ENCODE measurements around the gene SAPCD1.
"Not testable (repeated sequence)": the region's sequence is repeated elsewhere in the genome, so short reads cannot be mapped to it uniquely, and the experiment has no call there.

The SAPCD1 gene

DNA sequence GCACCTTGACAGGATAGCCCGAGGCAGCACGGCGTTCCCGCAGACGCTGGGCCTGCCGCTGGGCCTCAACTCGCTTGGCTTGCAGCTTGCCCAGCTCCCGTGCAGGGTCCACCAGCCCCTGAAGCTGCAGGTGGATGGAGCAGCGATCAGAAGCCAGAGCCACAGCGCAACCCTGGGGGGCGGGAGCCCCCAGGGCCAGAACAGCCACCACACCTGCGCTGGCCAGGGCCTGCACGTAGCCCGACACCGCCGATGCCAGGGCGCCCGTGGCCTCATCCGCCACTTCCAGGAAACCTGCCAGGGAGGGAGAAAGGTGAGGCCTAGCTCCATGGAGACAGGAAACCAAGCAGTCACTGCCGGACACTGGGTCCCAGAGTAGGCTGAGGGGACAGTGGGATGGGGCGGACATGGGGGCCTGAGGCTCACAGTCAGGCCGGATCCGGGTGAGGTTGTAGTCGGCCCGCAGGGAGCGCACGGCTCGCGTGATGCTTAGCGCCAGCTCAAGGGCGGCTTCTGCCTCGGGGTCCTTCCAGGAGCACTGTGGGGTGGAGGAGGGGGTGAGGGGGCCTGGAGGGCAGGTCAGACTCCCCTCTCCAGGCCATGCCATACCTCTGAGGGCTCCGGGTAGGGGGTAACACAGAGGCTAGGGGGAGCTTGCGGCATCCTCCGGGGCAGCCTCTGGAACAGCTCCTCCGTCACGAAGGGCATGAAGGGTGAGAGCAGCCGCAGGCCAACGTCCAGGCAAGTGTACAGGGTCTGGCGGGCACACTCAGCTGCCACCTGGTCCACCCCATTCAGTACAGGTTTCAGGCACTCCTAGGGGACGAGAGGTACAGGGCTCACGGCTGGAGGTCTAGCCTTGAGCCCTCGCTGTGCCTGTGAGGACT lies 16.8 kb downstream of the SAPCD1 start:
- DNase-seq: no peak

DNA sequence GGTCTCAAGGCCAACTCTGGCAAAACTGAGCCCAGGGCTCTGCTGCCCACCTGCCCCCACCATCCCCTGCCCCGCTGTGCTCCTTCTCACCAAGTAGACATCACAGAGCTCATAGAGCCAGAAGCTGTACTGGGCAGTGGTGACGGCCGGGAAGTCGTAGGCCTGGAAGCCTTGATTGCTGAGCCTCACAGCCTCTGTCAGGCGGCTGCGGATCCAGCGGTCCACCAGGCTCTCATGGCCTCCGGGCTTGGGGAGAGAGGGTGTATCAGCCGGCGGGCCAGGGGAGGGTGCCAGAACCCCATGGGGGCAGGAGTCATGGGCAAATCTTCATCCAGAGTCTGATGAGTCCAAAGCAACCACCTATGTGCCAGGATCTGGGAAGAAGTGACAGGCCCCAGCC lies 17.5 kb downstream of the SAPCD1 start:
- DNase-seq: no peak

DNA sequence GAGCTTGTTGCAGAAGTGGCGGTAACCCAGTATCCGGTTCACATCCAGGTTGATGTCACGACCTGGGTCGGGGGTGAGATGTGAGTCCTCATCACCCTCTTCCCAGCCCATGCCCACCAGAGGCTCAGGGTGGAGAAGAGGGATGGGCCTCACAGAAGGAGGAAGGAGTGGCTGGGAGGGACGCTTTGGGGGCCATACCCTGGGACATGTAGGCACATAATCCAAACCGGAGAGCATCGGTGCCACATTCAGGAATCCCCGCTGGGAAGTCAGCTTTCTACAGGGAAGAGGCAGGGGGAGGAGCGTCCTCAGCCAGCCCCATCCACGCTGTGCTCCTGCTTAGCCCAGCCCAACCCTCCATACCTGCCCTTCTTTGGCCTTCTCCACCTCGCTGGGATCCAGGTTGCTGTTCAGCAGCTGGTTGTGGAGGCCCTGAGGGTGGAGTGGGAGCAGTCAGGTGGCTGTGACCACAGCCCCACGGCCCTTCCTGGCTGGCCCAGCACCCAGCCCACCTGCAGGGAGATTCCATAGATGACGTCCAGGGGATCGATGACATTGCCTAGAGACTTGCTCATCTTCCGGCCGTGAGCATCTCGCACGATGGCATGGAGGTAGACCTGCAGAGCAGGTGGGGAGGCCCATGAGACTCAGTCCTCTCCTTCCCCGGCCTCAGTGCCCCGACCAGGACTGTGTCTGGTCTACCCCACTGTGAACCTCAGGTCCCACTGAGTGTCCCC lies 18.2 kb downstream of the SAPCD1 start:
- DNase-seq: no peak

DNA sequence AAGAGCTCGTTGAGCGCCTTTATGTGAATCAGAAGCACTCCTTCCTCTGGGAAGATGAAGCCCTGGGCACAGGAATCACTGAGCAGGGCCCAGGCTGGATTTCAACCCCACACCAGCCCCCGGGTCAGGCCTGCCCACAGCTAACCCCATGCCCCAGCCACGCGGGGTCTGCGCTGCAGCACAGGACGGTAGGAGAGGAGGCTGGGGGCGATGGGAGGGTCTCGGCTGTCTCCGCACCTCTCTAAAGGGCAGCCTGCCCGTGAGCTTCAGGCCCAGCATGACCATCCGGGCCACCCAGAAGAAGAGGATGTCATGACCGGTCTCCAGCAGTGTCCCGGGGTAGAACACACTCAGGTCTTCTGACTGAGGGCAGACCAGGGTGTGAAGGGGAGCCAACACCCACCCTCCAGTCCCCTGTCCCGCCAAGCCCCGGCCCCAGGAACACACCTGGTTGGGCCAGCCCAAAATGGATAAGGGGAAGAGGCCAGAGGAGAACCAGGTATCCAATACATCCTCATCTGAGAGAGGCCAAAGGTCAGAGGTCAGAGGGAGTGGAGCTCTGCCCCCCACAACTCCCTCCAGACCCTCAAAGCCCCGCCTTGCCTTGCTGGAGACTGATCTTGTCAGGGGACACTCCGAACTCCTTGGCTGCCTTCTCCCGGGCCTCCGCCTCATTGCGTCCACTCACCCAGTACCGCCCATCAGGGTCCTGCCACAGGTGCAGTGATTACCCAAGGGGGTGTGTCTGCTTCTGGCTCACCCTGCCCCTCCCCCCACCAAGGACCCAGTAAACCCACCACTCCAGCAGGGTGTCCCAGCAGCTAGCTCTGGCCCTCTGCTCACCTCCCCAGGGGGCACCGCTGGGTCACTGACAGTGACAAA lies 19.0 kb downstream of the SAPCD1 start:
- DNase-seq: no peak

DNA sequence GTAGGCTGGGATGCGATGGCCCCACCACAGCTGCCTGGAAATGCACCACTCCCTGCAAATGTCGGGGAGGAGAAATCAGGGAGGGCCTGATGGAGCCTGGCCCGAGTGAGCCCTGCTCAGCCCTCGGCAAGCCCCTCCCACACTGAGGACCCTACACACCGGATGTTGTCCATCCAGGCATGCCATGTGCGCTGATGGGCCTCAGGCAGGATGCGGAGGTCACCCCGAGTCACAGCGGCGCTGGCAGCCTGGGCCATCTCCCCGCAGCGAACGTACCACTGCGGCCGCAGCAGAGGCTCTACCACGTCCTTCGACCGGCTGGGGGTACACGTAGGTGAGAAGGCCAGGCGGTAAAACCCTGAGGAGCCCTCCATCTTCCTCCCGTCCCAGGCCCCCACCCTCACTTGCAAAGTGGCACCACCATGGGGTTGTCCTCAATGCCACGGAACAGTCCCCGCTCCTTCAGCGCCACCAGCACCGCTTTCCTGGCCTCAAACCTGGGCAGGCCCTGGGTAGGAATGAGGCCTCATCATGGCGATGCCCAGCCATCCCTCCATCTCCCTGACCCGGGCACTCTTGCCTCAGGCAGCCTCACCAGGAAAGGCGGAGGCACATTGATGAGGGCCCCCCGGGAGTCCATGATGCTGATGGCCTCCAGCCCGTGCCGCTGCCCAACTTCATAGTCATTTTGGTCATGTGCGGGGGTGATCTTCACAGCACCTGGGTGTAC lies 19.8 kb downstream of the SAPCD1 start:
- DNase-seq: no peak

DNA sequence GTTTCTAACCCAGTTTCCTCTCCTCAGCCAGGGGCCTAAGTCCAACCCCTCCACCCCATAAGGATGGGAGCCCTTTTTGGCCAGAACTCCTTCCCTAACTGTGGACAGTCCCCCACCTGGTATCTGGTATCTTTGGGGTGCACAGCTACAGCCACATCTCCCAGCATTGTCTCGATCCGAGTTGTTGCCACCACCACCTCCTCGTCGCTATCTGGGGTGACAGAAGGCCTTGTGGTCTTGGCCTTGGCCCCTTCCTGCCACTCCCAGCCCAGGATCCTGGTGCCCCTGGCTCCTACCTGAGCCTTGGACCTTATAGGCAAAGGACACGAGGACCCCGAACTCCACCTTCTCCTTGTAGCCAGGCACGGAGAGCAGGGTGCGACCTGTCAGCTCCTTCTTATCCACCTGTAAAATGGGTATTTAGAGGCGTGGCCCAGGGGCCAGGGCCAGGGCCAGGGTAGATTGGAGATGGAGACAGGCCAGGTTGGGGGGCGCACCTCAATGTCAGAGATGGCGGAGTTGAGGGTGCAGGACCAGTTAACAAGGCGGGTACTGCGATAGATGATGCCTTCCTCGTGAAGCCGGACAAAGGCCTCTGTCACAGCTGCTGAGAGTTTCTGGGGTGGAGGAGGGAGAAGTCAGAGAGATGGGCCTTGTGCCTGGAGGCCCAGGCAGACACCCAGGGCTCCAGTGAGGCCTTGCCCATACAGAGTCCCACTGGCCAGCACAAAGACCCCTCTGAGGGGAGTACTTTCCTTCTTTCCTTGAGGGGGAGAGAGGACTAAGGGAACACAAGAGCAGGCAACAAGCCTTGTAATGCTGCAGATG lies 21.9 kb downstream of the SAPCD1 start:
- DNase-seq: no peak

DNA sequence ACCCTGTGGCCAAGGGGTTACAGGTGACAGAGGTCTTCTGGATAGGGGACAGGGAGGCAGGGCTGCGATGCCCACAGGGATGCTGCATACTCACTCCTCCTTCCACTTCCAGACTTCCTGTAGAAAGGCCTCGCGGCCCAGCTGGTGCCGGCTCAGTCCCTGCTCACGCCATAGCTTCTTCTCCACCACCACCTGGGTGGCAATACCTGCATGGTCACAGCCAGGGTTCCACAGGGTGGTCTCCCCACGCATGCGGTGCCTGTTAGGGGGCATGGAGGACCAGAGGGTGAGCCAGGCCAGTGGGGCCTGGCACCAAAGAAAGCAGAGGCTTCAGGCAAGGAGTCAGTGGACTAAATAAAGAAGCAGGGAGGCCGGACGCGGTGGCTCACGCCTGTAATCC lies 23.0 kb downstream of the SAPCD1 start:
- no peak for DNase-seq

DNA sequence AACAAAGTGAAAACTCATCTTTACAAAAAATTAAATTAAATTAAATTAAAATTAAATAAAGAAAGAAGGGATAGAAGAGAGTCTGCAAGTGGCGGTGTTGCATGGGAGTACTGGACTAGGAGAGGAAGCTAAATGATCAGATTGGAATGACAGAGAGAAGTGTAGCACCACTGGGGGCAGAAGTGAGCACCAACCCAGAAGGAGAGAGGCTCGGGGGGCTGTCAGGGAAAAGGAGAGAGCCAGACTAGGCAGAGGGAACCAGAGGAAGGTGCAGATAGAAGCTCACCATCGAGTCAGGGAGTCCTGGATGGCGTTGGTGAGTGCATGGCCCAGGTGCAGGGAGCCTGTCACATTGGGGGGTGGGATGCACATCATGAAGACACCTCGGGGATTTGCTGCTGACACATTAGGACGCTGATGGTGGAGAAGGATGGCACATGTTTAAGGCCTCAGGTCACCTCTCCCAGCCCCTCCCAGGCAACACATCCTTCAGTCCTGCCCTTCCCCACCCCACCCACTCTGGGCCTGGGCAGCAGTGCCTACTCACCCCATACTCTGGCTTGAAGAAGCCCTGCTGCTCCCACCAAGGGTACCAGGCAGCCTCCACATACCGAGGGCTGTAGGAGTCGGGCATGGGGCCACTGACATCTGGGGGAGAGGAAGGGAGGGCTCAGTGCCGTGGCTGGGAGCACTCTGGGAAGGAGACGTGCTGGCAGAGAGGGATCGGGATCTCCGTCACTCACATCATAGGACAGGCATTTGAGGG lies 29.1 kb downstream of the SAPCD1 start:
- DNase-seq: peak; percentile 27 to 61

DNA sequence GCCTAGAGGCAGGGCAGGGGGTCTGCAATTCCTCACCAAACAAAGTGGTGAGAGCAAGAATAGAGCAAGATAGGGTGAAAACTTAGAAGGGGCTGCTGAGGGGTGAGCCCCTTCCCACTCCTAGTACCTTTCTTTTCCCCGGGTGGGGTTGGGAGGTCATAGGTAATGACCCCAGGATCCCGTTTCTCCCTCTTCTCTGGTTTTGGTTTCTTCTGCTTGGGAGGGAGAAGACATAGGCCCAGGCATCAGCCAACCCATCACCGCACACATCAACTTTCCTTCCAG lies 29.6 kb downstream of the SAPCD1 start:
- DNase-seq: no peak

DNA sequence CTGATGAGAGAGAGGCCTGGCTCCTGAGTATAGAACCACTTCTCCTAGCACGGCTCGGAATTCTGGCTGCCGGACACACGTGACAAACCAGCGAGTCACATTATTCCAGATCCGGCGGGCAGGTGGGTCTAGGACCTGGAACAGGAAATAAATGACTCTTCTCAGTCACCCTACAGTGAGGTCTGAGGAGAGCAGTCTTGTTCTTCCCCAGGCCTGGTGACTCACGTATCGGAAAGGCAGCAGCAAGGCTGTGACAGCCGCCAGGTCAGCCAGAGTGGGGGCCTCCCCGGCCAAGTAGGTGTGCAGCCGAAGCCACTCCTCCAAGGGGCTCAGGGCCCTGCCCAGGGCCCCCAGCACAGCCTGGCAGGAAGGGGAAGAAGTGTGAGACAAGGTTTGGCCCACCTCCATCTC lies 30.3 kb downstream of the SAPCD1 start:
- no peak for DNase-seq

DNA sequence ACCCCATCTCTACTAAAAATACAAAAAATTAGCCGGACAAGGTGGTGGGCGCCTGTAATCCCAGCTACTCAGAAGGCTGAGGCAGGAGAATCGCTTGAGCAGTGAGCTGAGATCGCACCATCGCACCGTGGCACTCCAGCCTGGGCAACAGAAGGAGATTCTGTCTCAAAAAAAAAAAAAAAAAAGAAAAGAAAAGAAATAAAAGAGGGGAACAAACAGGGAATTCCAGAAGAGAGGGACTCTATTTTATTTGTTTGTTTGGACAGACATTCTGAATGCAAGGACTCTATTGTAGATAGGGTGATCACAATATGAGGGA lies 31.4 kb downstream of the SAPCD1 start:
- not testable (repeated sequence) for DNase-seq

DNA sequence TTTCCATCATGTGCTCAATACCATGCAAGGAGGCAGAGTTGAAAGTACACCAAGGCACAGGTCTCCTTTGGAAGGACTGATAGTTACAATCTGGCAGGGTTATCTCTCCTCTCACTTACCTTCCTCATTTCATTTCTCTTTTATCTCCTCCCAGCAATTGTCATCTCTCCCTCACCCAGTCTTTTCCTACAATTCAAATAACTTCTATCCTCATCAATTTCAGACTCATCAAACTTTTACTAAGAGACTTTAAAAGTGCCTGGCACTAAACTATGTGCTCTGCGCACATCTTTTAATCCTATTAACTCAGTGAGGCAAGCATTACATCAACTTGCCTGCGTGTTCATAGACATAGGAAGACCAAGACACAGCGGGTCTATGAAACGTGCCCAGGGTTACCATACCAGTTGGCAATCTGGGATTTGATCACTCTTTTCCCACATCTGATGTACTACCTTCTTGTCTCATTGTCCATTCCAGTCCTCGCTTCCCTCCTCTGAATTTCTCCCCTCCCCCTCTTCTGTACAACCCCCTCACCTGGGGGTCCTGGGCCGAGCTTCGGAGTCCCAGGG lies 31.9 kb downstream of the SAPCD1 start:
- peak in 1 of 2 experiments; percentile 38 for DNase-seq

DNA sequence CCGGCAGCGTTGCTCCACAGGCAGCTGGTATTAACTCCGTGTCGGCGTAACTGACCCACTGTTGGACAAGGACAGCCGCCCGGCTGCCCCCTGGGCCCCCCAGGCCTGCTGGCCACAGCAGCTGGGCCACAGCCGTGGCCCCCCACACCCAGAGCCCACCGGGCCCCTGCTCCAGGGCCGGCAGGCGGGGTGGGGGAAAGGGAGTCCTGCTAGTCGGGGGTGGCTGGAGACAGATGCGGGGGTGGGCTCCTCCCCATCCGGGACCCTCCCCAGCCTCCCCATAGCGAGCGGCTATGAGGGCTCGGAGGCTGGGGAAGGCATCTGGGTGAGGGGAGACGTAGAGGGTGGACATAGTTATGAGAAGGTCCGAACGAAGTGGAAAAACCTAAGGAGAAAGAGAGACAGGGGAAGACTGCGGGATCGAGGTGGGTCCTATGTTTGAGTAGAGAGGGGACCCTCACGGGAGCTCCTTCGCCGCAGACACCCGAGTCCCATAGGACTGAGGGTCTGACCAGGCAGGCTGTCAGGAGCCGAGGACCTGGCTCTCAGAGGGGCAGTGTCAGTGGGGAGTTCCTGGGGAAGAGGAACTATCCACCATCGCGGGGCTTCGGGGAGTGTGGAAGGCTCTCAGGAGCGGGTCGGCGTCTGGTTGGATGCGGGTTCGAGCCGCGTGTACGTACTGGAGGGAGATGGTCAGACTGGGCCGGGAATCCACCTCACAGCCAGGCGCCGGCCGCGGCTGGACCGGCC lies 32.6 kb downstream of the SAPCD1 start:
- peak; percentile 37 to 77 for DNase-seq

DNA sequence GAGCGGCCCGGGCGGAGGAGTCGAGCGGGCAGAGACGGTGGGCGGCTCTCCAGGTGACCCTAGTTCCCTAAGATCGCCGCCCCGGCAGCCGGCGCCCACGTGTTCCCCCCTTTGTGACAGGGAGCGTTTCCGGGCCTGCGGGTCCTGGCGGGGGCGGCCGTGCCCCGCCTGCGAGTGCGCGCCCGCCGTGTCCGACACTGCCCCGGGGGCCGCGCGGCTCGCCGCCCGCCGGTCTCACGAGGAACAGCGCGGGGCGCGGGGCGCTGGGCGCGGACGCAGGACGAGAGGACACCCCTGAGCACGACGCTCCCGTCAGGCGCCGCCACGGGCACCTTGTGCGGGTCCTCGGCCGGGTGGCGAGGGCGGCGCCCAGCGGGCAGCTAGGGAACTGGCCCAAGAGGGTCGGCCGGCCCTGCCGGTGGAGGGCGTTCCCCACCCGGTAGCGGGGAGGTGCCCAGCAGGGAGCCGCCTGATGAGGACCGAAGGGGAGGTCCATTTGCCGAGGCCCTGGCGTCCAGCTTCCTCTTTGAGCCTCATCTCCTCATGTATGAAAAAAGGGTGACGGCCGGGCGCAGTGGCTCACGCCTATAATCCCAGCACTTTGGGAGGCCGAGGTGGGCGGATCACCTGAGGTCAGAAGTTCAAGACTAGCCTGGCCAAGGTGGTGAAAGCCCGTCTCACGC lies 33.3 kb downstream of the SAPCD1 start, which contains the start of gene VARS1:
VARS1 (minus strand) TSS at position 137 of the 683 bp plus-strand sequence. CDS start 535 bp downstream, outside the sequence.
- peak; percentile 50 to 92 for DNase-seq

DNA sequence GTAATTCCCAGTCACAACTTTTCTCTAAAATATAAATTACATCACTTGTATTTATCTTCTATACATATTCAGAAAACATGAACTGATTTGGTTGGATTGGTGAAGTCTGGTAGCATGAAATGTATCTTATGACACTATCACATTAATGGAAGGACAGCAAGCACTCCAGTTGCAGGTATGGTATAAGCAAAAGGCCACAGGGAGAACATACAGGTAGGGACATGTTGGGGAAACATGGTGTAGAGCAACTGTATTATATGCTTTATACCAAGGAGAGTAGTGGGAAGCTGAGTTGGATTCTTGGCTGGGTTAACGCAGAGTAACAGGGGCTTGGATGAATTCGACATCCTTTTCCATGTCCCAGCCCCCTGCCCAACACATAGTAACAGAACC lies 34.5 kb downstream of the SAPCD1 start:
- DNase-seq: no peak

DNA sequence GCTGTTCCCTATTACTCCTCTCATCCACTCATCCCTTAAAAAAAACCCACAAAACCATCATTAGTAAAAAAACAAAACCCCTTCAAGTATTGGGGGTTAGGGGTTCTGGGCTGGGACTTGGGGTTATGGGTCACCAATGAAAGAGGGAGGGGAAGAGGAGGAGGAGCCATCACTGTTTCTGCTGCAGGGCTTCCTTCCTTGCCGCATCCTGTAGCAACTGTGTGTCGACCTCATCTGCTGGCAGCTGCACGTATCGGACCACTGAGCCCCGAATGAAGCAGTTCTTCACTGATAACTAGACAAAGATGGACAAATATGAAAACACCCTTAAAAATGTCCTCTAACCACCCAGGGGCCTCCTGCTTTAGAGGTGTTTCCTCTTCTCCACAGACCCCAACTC lies 35.1 kb downstream of the SAPCD1 start:
- no peak for DNase-seq

DNA sequence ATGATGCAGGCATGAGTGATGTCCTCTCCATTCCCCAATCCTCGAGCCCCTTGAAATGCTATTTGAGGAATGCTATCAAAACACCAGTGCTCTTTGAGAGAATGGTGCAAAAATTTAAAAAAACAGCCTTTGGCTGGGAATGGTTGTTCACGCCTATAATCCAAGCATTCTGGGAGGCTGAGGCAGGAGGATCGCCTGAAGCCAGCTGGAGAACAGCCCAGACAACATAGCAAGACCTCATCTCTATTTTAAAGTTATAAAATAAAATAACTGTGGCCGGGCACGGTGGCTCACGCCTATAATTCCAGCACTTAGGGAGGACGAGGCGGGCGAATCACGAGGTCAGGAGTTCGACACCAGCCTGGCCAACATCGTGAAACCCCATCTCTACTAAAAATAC lies 37.3 kb downstream of the SAPCD1 start:
- DNase-seq: no peak

DNA sequence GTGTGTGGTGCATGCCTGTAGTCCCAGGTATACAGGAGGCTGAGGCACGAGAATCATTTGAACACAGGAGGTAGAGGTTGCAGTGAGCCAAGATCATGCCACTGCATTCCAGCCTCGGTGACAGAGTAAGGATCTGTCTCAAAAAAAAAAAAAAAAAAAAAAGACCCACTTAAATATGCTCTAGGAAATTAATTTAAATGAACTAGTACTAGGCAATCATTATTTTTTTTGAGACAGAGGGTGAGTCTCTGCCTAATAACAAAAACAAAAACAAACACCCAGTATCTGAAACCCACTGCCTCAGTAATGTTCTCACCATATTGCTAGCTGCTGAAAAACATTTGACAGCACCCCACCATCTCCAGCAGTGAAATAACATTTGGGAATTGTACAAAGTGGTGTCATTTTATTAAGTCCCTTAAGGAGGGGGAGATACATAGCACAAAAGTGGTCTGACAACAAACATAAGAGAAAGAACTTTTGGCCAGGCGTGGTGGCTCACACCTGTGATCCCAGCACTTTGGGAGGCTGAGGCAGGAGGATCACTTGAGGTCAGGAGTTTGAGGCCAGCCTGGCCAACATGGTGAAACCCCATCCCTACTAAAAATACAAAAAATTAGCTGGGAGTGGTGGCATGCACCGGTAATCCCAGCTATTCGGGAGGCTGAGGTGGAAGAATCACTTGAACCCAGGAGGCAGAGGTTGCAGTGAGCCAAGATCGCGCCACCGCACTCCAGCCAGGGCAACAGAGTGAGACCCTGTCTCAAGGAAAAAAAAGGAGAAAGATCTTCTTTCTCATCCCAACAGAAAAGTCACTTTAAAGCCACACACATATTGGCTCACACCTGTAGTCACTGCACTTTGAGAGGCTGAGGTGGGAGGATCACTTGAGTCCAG lies 38.8 kb downstream of the SAPCD1 start:
- not testable (repeated sequence) for DNase-seq

Measured in NCI-H526 (cell line).